MM.1S (cell line): ENCODE measurements around the gene SRSF5.

Experiments
- DNase-seq: peaks from one replicate; pipeline ENCODE4 v3.0.0-alpha.2; 2015
- H2AFZ ChIP-seq: fragments of 300-600 bp; sonication (generic); 2 replicates; pipeline ENCODE4 v1.6.0; 2016; ENCODE audit warnings: antibody characterized with exemption, low read length
- H3F3A ChIP-seq: fragments of 300-600 bp; sonication (generic); 2 replicates; pipeline ENCODE4 v1.6.1; 2016; ENCODE audit warnings: mild to moderate bottlenecking, antibody characterized with exemption, low read length, moderate library complexity, mixed read lengths; ENCODE audit not compliant: insufficient read depth
- H3K27ac ChIP-seq: fragments of 300-600 bp; sonication (generic); 2 replicates; pipeline ENCODE4 v1.5.1; 2016; ENCODE audit warnings: mild to moderate bottlenecking, low read length
- H3K27me3 ChIP-seq: fragments of 300-600 bp; sonication (generic); replicated peaks from 2 replicates; pipeline ENCODE4 v1.6.0; 2016; ENCODE audit warnings: low read length; ENCODE audit not compliant: insufficient read depth
- H3K36me3 ChIP-seq: fragments of 300-600 bp; sonication (generic); replicated peaks from 2 replicates; pipeline ENCODE4 v1.6.1; 2016; ENCODE audit warnings: mild to moderate bottlenecking, low read length, mixed read lengths; ENCODE audit not compliant: insufficient read depth
- H3K4me1 ChIP-seq: fragments of 300-600 bp; sonication (generic); 2 replicates; pipeline ENCODE4 v1.6.1; 2016; ENCODE audit warnings: low read length, mixed read lengths
- H3K4me2 ChIP-seq: fragments of 300-600 bp; sonication (generic); 2 replicates; pipeline ENCODE4 v1.6.0; 2016; ENCODE audit warnings: low read depth, low read length
- H3K4me3 ChIP-seq: fragments of 300-600 bp; sonication (generic); 2 replicates; pipeline ENCODE4 v1.5.1; 2016; ENCODE audit warnings: low read length, mixed read lengths
- H3K79me2 ChIP-seq: fragments of 300-600 bp; sonication (generic); 2 replicates; pipeline ENCODE4 v1.6.1; 2016; ENCODE audit warnings: mixed run types, low read length, mixed read lengths
- H3K9ac ChIP-seq: fragments of 300-600 bp; sonication (generic); 2 replicates; pipeline ENCODE4 v1.6.1; 2016; ENCODE audit warnings: low read length, mixed read lengths
- H3K9me2 ChIP-seq: fragments of 300-600 bp; sonication (generic); replicated peaks from 2 replicates; pipeline ENCODE4 v1.6.1; 2016; ENCODE audit warnings: mild to moderate bottlenecking, low read length, mixed read lengths; ENCODE audit not compliant: insufficient read depth
- H3K9me3 ChIP-seq: fragments of 300-600 bp; sonication (generic); replicated peaks from 2 replicates; pipeline ENCODE4 v1.6.1; 2016; ENCODE audit warnings: mild to moderate bottlenecking, low read length, mixed read lengths; ENCODE audit not compliant: insufficient read depth
- H4K20me1 ChIP-seq: fragments of 300-600 bp; sonication (generic); 2 replicates; pipeline ENCODE4 v1.6.1; 2016; ENCODE audit warnings: mild to moderate bottlenecking, low read length, moderate library complexity, mixed read lengths; ENCODE audit not compliant: insufficient read depth
- EZH2 ChIP-seq: fragments of 300-600 bp; sonication (generic); optimal IDR thresholded peaks from 2 replicates; pipeline ENCODE3; 2017; ENCODE audit warnings: low read depth, mild to moderate bottlenecking, antibody characterized with exemption, low read length, mixed read lengths
- EZH2phosphoT487 ChIP-seq: fragments of 300-600 bp; sonication (generic); IDR thresholded peaks from 2 replicates; pipeline ENCODE4 v1.6.1; 2018; ENCODE audit warnings: antibody characterized with exemption, low read length
- TF ChIP-seq, protein P1 (sequence below): fragments of 300-600 bp; sonication (generic); IDR thresholded peaks from 2 replicates; pipeline ENCODE4 v1.5.1; 2016; ENCODE audit warnings: antibody characterized with exemption, low read length, mixed read lengths

Gene SRSF5

GRCh38 chr14:69798339-69798735, 31.4 kb downstream of the SRSF5 start:
- Histone ChIP-seq H3K79me2 (no peaks in the 10 kb centered on the region), H3K9me2 (no peaks in the 10 kb centered on the region), H3K4me2 (no peak overlapping the region), H3K27me3 (no peaks in the 10 kb centered on the region), H4K20me1 (no peaks in the 10 kb centered on the region), H3K9me3 (no peaks in the 10 kb centered on the region), H3K36me3 (no peaks in the 10 kb centered on the region), H3K4me1 (no peaks in the 10 kb centered on the region), H3K9ac (no peak overlapping the region), H2AFZ (no peak overlapping the region), H3K27ac (no peak overlapping the region), H3F3A (no peaks in the 10 kb centered on the region), H3K4me3 (no peak overlapping the region)
- TF ChIP-seq EZH2phosphoT487: no peak
- TF ChIP-seq, protein P1, sequence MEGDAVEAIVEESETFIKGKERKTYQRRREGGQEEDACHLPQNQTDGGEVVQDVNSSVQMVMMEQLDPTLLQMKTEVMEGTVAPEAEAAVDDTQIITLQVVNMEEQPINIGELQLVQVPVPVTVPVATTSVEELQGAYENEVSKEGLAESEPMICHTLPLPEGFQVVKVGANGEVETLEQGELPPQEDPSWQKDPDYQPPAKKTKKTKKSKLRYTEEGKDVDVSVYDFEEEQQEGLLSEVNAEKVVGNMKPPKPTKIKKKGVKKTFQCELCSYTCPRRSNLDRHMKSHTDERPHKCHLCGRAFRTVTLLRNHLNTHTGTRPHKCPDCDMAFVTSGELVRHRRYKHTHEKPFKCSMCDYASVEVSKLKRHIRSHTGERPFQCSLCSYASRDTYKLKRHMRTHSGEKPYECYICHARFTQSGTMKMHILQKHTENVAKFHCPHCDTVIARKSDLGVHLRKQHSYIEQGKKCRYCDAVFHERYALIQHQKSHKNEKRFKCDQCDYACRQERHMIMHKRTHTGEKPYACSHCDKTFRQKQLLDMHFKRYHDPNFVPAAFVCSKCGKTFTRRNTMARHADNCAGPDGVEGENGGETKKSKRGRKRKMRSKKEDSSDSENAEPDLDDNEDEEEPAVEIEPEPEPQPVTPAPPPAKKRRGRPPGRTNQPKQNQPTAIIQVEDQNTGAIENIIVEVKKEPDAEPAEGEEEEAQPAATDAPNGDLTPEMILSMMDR: no peak
- TF ChIP-seq EZH2: no peak
- no peak for DNase-seq

DNA sequence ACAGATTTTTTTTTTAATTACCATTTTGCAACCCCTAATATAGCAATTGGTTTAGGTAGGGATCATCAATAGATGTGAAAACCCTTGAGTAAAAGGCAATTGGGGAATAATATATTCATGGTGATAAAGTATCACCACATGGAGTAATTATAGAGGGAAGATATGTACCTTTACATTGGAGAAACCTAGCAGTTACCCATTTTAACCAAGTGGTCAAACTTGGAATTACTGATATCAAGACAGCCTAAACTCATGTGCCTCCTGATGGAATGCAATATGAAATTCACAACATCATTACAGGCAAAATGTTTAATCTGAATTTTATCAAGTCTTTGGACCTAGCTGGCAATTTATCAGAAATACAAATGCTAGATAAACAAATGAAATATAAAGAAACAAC, 36.8 kb downstream of the SRSF5 start:
- Histone ChIP-seq H4K20me1 (no peaks in the 10 kb centered on the region), H3K4me2 (no peak overlapping the region), H3K9me3 (no peaks in the 10 kb centered on the region), H3K79me2 (no peaks in the 10 kb centered on the region), H3K27me3 (no peaks in the 10 kb centered on the region), H3F3A (no peaks in the 10 kb centered on the region), H3K4me3 (no peak overlapping the region), H3K9ac (no peak overlapping the region), H3K27ac (no peak overlapping the region), H3K4me1 (no peaks in the 10 kb centered on the region), H3K36me3 (no peaks in the 10 kb centered on the region), H3K9me2 (no peaks in the 10 kb centered on the region), H2AFZ (no peak overlapping the region)
- no peak for DNase-seq
- no peak for TF ChIP-seq EZH2
- TF ChIP-seq, protein P1: 0 out of 2 replicates have a peak, but pooled peaks have one; percentile 7

GRCh38 chr14:69804902-69805301, 38.0 kb downstream of the SRSF5 start:
- Histone ChIP-seq H3K27me3 (no peaks in the 10 kb centered on the region), H3K9me2 (no peaks in the 10 kb centered on the region), H3K27ac (no peak overlapping the region), H3K4me3 (no peak overlapping the region), H2AFZ (no peak overlapping the region), H4K20me1 (no peaks in the 10 kb centered on the region), H3K4me2 (no peak overlapping the region), H3K36me3 (no peaks in the 10 kb centered on the region), H3K4me1 (no peaks in the 10 kb centered on the region), H3K79me2 (no peaks in the 10 kb centered on the region), H3F3A (no peaks in the 10 kb centered on the region), H3K9ac (no peak overlapping the region), H3K9me3 (no peaks in the 10 kb centered on the region)
- TF ChIP-seq, protein P1: no peak
- no peak for DNase-seq

DNA sequence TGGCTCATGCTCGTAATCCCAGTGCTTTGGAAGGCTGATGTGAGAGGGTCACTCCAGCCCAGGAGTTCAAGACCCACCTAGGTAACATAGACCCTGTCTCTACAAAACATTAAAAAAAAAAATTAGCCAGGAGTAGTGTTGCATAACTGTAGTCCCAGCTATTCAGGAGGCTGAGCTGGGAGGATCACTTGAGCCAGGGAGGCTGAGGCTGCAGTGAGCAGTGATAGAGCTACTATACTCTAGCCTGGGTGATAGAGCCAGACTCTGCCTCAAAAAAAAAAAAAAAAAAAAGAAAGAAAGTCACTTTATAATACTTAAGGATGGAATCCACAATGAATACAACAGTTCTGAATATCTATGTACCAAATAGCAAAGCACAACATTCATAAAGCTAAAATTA, 40.2 kb downstream of the SRSF5 start:
- Histone ChIP-seq H3K79me2 (no peaks in the 10 kb centered on the region), H3K4me3 (no peak overlapping the region), H3F3A (no peaks in the 10 kb centered on the region), H3K4me2 (no peak overlapping the region), H3K27ac (no peak overlapping the region), H3K9ac (no peak overlapping the region), H2AFZ (no peak overlapping the region), H3K36me3 (no peaks in the 10 kb centered on the region), H4K20me1 (no peaks in the 10 kb centered on the region), H3K9me2 (no peaks in the 10 kb centered on the region), H3K4me1 (no peaks in the 10 kb centered on the region), H3K9me3 (no peaks in the 10 kb centered on the region), H3K27me3 (no peaks in the 10 kb centered on the region)
- no peak for DNase-seq
- TF ChIP-seq EZH2 (no peak), EZH2phosphoT487 (no peak)
- TF ChIP-seq, protein P1: no peak
